ENCODE measurements around the gene SLC25A1. TPM values are rescaled to one million over a fixed set of nuclear protein-coding genes. Genes with fewer than 3 reads are reported as not detected.

SLC25A1 gene
- total and polyA plus RNA-seq, 2 donors from 2014 or later = 62.6 to 128 TPM

GRCh38 chr22:19132693-19133400 lies 45.7 kb downstream of the SLC25A1 start:
- Histone ChIP-seq H3K4me3 (ENCODE audit: low read length in 3 of 3) (no peak overlapping the region), H3K4me1 (ENCODE audit: control insufficient read depth in 2 of 3, insufficient read depth in 2 of 3, low read depth in 1 of 3, low read length in 3 of 3) (no peaks in the 10 kb centered on the region), H3K27me3 (ENCODE audit: control insufficient read depth, insufficient read depth, low read length) (no peaks in the 10 kb centered on the region), H3K27ac (ENCODE audit: low read depth in 2 of 2, low read length in 2 of 2) (no peak overlapping the region), H3K9me3 (ENCODE audit: control insufficient read depth in 2 of 3, insufficient read depth in 1 of 3, low read length in 3 of 3) (no peaks in the 10 kb centered on the region), H3K9ac (ENCODE audit: low read length in 3 of 3) (no peak overlapping the region), H3K36me3 (ENCODE audit: control insufficient read depth in 2 of 3, insufficient read depth in 3 of 3, low read length in 3 of 3) (peaks cover 0 to 26% (median 18%) of the 10 kb centered on the region in 3 donors)
- FAIRE-seq (no peak), DNase-seq (peak in 1 of 5 donors; percentile 66)
- TF ChIP-seq CTCF (IDR thresholded peaks at IDR 0.05; ENCODE audit: borderline replicate concordance, extremely low read depth, insufficient read depth) = no peak
- intact Hi-C loops (cut with DNase I) = no loop called here

GRCh38 chr22:19132153-19132552 lies 46.4 kb downstream of the SLC25A1 start:
- Histone ChIP-seq H3K9me3 (ENCODE audit: control insufficient read depth in 2 of 3, insufficient read depth in 1 of 3, low read length in 3 of 3) (no peaks in the 10 kb centered on the region), H3K27me3 (ENCODE audit: control insufficient read depth, insufficient read depth, low read length) (no peaks in the 10 kb centered on the region), H3K4me1 (ENCODE audit: control insufficient read depth in 2 of 3, insufficient read depth in 2 of 3, low read depth in 1 of 3, low read length in 3 of 3) (no peaks in the 10 kb centered on the region), H3K4me3 (ENCODE audit: low read length in 3 of 3) (no peak overlapping the region), H3K9ac (ENCODE audit: low read length in 3 of 3) (no peak overlapping the region), H3K36me3 (ENCODE audit: control insufficient read depth in 2 of 3, insufficient read depth in 3 of 3, low read length in 3 of 3) (peaks cover 0 to 20% (median 14%) of the 10 kb centered on the region in 3 donors), H3K27ac (ENCODE audit: low read depth in 2 of 2, low read length in 2 of 2) (no peak overlapping the region)
- FAIRE-seq (no peak), DNase-seq (no peak)
- intact Hi-C loops (cut with DNase I) = no loop called here
- no peak for TF ChIP-seq CTCF (IDR thresholded peaks at IDR 0.05; ENCODE audit: borderline replicate concordance, extremely low read depth, insufficient read depth)

- Histone ChIP-seq H3K27me3 (ENCODE audit: control insufficient read depth, insufficient read depth, low read length) (no peaks in the 10 kb centered on the region), H3K27ac (ENCODE audit: low read depth in 2 of 2, low read length in 2 of 2) (no peak overlapping the region), H3K36me3 (ENCODE audit: control insufficient read depth in 2 of 3, insufficient read depth in 3 of 3, low read length in 3 of 3) (peaks cover 0 to 17% (median 14%) of the 10 kb centered on the region in 3 donors), H3K4me3 (ENCODE audit: low read length in 3 of 3) (no peak overlapping the region), H3K9ac (ENCODE audit: low read length in 3 of 3) (no peak overlapping the region), H3K9me3 (ENCODE audit: control insufficient read depth in 2 of 3, insufficient read depth in 1 of 3, low read length in 3 of 3) (no peaks in the 10 kb centered on the region), H3K4me1 (ENCODE audit: control insufficient read depth in 2 of 3, insufficient read depth in 2 of 3, low read depth in 1 of 3, low read length in 3 of 3) (no peaks in the 10 kb centered on the region)
- DNase-seq = peak in 1 of 5 donors; percentile 61
- TF ChIP-seq CTCF (IDR thresholded peaks at IDR 0.05; ENCODE audit: borderline replicate concordance, extremely low read depth, insufficient read depth) = no peak
- FAIRE-seq = no peak
- intact Hi-C loops (cut with DNase I) = no loop called here
These were observed 46.9 kb downstream of the SLC25A1 start for GRCh38 chr22:19131685-19132015.
